NCI-H2171 treated with DMSO at 0.1 percent for 48 hours (cell line): ENCODE data around the gene RBMS3.
A peak's percentile ranks its signal among the peaks of the same experiment; 100 is the strongest.
"Not testable (repeated sequence)": the region's sequence is repeated elsewhere in the genome, so short reads cannot be mapped to it uniquely, and the experiment has no call there.

Experiments used
- DNase-seq: peaks from one replicate; lab custom pipeline; 2025; lab: John Stamatoyannopoulos, UW

RBMS3 gene

DNA sequence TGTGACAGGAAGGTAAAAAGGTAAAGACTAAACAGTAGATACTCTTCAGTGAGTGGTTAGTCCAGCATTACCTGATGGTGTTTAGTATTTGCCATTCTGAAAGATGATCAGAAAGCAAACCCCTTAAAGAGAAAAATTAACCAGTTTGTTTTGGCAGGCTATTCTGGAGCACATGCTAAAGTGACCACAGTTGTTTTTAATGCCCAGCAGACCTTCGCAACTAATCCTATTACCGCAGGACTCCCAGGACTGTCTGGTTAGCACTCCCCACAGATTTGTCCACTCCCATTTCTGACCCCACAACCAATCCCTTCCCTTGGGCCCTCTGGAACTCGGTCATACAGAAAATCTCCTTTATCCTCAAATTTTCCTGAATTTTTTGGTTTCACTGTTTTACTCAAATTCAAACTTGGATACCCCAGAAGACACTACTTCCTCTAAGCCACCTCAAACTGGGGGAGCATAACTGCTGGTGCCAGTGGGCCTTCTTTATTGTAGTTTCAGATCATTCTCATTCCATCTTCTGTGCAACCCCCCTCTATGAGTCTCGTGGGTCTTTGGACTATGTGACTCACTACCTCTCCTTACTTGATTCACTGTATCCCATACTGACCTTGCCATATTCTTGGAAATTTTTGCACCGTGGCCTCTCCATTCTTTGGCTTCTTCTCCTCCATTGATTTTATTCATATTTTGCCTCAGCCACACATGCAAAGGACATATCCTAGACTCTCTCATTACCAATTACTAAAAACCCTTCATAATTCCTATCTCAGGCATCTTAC, 104.4 kb downstream of the RBMS3 start:
- DNase-seq: no peak

DNA sequence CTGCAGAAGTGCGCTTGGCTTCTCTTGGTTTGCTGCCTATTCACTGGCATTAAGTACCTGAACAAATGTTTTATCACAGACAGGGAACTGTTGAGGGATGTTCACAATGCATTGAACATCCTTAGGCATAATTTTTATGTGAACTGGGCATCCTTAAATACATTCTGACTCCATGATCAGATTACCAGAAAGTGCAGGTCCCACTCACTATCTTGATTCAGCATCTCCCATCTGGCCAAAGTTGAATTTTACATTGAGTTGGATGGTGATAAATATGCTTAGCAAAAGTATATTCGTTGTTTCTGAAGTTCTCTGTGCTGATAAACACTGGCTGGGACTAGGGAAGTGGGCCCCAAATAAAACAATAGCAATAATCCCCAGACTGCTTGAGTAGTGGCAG, 108.5 kb downstream of the RBMS3 start:
- no peak for DNase-seq

DNA sequence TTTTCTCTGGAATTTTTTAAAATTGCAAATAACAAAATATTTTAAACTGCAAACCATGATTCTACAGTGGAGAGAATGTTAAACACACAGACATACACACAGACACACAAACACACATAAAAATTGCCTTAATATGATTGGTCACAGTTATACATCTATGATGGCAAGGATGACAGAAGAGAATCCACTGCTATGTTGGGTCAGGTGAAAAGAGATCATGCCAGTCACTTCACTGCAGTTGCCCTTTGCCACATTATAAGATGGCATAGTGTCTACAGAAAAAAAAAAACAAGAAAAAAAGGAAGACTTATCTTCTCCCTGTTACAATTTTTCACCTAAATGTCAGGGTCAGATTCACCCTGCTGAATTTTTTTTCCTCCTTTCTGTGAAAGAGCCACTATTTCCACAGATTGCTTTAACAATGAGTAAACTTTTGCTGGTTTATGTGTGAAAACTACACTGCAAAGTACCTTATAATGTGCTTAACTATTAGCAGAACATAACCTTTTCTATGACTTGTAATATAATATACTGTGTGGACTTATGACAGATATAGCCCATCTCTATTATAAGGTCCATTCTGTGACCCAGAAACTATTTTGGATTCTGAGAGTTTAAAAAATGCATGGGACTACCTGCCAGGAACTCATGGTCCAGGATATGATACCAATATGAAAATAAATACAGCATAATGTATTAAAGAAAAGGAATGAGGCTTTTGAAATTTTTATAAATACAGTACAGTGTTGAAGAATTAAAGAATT, 111.9 kb downstream of the RBMS3 start:
- no peak for DNase-seq

DNA sequence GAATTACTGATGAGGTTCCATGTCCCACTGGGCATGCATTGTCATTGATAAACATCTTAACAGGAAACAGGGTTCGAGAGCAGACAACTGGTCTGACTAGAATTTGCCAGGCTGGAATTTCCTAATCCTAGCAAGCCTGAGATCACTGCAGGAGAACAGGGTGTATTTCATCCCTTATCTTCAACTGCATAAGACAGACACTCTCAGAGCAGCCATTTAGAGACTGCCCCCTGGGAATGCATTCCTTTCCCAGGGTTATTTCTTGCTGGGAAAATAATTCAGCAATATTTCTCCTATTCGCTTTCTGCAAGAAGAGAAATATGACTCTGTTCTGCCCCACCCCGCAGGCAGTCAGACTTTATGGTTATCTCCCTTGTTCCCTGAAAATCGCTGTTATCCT, 113.1 kb downstream of the RBMS3 start:
- DNase-seq: not testable (repeated sequence)

DNA sequence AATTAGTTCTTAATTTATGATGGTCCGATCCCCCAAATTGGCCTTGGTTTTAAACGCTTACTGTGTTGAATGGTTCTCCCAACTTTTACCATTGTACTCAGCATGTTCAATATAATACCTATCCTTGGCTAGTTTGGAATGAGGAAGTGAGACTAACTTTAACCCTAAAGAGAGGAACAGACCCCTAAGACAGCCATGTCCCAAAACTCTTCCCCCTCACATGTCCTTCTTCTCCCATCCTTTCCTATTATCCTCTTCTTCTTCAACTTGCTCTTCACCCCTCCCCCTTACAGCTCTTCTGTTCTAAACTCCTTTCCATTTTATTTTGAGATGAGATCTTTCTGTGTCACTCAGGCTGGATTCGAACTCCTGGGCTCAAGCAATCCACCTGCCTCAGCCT, 116.5 kb downstream of the RBMS3 start:
- DNase-seq: no peak

DNA sequence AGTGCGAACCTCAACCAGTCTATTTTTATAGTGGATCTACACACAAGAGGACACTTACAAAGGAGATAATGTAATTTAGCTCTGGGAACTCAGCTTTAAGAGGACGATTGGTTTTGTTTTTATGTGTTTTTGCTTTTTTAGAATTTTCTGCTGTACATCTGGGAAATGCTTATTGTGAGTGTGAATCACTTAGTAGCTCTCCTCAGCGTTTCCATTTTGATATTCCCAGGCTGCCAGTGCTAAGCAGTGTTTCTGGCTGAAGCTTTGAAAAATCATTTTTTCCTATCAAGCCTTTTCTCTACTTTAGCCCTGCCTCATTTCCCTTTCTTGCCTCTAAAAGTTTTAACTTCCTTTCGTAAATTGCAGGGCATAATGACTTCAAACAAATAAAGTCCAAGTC, 117.9 kb downstream of the RBMS3 start:
- no peak for DNase-seq

DNA sequence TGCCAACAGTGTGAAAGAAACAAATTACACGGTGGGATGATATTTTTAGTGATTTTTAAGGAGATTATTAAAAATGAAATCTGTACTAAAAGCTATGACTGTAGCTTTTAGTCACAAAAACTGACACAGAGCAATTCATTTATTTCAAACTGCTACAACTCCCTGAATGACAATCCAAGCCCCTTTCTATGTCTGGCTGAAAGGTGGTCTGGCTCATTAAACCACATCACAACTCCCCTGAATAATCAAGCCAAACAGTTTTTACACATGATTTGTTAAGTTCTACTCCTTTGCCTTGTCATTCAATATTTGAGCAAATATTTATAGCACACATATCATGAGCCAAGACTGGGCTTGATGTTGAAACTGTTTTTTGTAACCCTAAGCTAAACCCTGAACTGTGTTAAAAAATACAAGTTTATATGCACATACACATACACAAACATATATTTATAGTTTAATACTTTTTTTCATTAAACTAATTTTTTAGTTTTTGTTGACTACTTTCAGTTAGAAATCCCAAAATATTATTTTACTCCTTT, 125.5 kb downstream of the RBMS3 start:
- peak; percentile 17 for DNase-seq

DNA sequence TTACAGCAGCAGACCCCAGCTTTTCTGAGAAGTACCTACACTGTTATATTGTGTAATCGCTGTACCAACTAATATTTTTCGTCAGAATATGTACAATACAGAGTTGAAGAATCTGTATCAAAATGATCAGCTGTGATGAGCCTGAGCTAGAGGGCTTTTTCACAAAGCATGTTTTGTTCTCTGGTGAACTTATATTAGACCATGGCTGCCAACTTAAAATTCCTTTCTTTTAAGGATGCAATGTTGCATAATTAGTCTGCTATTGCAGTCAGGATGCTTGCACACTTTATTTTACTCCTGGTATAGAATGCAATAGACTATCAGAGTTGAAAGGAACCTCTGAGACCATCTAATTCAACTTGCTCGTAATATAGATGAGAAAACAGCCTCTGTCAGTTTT, 127.8 kb downstream of the RBMS3 start:
- DNase-seq: no peak

DNA sequence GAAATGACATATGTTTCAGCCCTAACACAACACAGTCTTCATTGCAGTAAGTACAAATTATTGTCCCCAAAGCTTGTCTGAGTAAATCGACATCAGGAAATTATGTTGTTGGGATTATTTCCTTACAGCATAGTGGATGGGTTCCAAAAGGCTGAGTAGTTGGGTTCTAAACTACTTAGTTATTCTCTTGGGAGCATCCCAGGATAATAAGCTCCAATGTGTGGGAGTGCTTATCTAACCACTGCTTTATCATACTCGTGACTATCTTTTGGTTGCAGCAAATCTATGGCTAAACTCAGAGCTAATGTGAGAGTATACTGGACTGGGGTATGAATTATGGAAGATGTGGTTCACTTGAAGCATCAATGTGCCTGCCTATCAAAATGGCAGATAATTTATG, 128.5 kb downstream of the RBMS3 start:
- DNase-seq: no peak

DNA sequence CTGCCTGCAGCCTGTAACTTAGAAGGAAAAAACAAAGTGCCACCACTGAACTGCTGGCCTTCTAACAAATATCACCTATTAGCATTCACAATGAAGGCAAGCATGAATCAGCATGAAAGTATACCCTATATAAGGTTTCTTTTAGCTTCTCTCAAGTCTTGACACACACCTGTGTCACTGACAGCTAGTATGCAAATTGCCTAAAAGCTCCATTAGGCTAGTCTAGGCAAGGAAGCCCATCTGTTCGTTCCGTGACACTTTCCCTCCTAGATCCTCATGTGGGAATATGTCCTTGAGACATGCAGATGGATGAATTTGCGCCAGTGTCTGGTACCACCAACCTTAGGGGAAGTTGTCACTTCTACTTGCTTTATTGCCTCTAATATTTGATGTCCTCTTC, 129.3 kb downstream of the RBMS3 start:
- DNase-seq: peak; percentile 93

DNA sequence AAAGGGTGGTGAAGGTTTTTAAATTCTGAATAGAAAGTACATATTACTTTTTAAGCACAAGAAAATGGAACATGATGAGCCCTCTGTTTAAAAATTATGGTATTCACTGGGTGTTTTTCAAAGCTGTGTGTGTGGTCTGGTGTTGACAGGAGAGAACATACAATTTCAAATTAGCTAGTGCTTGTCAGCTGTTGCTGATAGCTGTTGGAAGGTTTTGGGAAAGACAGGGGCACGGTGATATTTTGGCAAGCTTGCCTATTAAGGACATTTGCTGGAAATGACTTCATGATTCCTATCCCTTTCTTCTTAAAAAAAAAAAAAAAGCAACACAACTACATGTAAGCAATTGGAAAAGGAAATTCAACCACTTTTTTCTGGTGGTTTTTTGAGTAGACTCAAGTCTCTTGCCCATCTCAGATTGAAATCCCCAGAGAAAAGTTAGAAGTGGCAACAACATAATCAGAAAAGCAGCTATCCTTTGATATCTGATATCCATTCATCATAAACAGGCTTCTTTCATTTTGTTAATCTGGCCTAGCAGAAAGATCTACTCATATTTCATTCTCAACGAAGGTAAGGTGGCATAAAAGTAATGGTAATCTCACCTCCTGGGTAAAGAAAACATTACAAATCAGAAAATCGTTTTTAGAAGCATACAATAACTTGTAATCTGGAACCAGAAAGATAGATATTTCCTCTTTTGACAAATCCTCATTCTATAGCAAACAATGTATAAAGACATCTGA, 130.0 kb downstream of the RBMS3 start:
- peak; percentile 88 for DNase-seq

DNA sequence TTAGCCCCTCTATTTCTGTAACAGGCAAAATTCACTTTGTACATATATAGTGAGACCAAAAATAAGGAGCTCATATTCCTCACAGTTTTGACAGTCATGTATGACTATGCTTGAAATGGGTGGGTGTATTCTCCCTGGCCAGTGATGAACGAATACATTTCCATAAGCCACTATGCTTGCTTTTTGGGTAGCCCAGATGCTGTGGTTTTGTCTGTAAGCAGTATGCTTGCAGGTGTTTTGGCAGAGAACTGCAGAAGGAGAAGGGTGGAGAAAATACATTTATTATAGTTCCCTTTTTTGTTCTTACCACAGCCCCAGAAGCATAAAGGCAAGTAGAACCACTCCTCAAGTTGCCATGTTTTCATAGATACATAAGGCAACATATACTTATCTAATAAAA, 131.2 kb downstream of the RBMS3 start:
- DNase-seq: peak; percentile 29

DNA sequence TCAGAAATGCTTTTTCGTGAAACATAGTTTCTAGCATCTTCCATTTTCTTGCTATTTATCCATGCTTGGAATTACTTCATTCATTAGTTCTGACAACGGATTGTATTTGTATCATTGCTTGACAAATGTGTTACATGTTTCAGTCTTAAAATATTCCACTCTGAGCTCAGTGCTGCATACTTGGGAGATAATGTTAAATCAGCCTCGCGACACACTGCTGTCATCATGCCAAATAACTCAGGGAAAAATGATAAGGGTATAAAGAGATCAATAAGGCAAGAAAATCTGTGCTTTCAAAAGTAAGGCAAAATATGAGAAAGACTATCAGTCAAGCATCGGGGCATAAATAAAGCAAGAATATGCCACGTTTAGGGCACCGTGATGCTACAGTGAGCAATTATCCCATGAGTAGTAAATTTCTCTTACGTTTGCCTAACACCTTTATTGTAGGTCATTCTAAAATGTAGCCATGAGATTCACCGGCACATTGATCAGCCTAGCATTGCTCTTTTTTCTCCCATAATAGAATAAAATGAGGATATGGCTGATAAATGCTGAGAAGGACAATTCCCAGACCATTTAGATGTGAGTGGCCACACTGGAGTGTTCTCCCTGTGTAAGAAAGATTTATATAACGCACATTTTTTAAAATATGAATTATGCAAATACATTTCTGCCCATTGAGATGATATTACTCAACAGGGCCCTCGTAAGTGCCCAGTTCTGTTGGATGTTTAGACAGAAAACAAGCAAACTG, 133.8 kb downstream of the RBMS3 start:
- no peak for DNase-seq

DNA sequence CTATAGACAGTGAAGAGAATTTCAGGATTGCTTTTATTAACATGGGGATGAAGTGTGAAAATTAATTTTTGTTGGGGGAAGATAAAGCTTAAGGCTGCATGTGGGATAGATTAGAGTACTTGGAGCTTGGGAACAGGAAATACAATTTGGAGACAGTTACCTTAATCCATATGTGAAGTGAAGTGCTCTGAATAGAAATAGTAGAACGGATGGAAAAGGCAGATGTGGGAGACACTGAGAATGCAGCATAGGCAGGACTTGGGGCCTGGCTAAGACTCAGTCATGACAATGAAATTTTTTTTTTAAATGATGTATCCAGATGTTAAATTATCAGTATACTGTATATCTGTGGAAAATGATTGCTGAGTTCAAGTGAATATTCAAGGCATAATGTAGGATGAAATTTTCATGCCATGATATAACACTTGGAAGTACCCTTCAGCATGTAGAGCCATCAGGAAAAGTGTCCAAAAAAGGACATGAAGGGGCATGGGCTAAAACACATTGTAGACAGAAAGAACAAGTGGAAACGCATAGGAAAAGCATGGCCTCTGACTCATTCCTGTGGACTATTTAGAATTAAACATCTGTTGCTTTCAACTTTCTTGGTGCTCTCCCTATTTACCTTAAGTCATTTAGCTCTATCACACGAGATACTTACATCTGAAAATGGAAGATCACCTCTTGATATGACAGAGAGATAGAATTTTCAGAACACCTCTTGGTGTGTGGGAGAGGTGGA, 134.8 kb downstream of the RBMS3 start:
- no peak for DNase-seq

DNA sequence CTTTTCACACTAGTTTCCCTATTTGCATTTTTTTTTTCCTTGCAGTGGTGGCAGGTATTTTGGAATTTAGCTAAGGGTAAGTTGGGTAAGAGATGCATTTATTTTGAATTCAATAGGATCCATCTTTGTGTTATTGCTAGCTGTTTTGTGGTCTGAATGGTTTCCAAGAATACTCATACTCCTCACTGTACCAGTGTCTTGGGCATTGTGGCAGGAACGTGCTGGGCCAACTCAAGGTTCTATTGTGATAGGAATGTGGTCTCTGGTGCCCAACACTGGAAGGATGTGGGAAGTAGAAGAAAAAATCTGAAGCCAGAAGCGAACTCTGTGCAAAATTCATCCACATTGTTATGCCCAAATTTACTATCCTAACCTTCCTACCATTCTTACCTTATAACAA, 135.6 kb downstream of the RBMS3 start:
- DNase-seq: no peak

DNA sequence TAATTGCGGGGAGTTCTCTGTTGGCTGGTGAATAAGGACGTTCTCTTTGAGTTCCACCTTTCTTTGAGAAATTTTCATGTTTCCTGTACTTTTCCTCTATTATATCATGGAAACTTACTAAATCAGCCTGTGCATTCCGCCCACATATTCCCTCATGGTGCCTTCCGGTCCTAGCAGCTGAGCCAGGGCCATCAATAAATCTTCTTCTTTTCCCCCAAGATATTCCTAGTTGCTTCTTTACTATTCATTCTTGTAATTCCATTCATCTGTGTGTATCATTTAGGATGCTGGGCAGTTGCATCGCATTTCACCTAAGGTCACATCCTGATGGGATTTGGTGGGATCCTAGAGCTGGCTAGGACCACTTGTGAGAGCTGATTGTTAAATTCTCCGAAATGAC, 139.2 kb downstream of the RBMS3 start:
- DNase-seq: no peak

DNA sequence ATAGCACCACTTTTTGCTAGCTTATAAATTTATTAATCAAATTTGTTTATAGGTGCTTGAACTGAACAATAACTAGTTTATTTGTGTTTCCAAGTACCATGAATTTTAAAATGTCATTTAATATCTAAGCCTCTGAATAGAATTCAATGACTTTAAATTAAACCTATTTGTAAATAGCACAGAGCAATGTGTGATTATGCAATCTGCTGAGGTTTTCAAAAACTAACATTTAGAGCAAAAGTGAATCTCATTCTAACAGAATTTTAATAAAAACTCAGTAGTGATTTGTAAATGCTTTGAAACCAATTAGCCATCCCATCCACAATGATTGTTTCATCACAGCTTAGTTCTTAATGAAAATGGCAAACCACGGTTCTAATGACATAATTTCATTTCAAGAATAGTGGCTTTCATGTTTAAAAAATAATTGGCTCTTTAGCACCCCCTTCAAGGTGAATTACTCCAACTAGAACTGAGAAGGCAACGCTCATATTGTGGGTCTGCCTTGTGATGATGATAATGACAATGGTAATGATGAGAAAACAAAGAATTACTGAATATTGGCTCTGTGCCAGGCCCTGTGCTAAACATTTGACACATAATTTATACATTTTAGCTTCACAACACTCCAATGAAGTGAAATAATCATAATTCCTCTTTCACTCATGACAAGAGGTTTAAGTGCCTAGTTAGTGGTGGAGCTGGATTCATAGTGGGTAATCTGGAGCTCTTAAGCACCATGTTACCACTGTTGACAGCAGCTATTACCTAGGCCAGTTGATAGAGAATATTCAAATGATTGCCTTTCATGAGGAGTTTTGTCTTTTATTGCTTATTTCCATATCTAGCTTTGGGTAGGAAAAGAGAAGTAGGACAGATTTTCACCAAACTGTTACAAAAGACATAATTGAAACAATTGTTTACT, 145.7 kb downstream of the RBMS3 start:
- no peak for DNase-seq

DNA sequence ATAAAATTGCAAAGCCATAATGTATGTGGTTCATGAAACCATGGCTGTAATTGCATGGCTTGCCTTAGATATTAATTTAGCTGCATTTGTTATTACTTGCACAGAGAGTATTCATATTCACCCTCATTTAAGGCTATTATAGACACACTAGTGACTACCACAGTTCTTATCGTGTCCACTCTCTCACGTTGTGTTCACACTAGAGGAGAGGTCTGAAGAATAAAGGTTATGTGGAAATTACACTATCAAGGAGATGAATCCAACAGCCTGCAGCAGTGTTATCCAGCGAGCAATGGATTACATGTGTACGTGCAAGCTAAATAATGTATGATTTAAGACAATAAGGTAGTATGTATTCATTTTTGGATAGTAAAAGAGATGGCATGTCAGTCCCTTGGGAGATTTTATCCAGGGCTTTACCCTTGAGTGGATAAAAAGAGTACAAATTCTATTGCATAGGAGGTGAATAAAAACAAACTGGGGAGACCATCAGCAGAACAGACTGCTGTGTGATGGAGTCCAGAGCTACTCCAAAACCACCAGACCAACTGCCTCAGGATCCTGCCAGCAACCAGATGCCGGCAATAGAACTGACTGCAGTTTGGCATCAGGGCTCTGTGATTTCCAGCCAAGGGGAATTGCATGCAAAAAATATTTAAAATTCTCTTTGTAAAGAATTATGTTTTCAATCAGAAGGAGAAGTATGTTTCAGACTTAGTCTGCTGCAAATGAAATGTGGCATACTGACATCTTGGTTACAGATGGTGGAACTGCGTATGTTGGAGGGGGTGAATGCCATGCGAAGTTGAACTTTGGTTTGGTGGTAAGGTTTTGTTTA, 146.6 kb downstream of the RBMS3 start:
- no peak for DNase-seq

DNA sequence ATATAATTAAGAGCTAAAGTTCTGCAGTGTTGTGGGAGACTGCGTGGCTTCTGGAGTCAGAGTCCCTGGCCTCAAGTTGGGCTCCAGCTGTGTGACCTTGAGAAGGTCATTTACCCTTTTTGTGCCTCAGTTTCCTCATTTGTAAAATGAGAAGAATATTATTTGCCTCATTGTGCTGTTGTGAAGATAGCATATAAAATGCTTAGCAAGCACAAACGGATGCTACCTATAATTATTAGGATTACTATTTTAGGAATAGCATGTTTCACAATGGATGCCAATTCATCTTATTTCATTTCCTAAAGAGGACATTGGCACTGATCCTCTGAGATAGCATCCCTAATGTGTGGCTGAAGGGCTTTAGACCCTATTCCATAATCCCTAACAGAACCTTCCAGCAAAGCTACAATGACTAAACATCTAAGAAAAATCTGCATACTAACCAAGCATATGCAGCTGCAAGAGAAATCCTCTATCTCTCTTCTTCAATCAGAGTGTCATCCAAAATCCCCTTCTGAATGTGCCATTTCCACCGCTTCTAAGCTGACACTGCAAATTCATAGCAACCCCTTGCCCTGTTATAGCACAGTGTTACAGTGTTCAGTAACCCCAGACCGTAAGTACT, 148.3 kb downstream of the RBMS3 start:
- DNase-seq: no peak
